Measurements from ENCODE around the gene JMJD8. TPM values are rescaled to one million over a fixed set of nuclear protein-coding genes. Genes with fewer than 3 reads are reported as not detected.
A peak's percentile ranks its signal among the peaks of the same experiment; 100 is the strongest.

The JMJD8 gene
- total RNA-seq, 1 donor from 2014 or later: 26.1 TPM

DNA sequence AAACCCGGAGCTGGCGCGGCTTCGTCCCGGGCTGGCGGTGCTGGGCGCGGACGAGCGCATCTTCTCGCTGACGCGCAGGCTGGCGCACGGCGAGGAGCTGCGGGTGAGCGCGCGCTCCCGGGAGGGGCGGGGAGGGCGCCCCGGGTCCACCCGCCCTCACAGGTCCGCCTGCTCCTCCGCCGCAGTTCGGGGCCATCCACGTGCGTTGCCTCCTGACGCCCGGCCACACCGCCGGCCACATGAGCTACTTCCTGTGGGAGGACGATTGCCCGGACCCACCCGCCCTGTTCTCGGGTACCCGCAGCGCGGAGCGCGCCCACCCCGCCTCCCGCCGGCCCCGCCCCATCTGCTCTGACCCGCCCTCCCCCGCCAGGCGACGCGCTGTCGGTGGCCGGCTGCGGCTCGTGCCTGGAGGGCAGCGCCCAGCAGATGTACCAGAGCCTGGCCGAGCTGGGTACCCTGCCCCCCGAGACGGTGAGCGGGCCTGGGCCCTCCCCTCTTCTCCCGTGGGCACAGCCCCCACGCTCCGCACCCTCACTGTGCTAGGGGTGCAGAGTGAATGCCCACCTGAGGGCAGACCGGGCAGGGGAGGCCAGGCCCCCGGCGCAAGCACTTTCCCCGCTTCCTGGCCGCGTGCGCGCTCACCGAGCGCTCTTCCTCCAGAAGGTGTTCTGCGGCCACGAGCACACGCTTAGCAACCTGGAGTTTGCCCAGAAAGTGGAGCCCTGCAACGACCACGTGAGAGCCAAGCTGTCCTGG is 44.2 kb upstream of the JMJD8 start:
- H3K27ac Mint-ChIP-seq (ENCODE audit: unreplicated experiment): no peak overlapping the region
- no peaks in the 10 kb centered on the region for H3K36me3 Mint-ChIP-seq (ENCODE audit: unreplicated experiment)
- peak overlapping the region; percentile 59 for H3K4me3 Mint-ChIP-seq (ENCODE audit: unreplicated experiment)
- no peaks in the 10 kb centered on the region for H3K9me3 Mint-ChIP-seq (ENCODE audit: unreplicated experiment)
- TF ChIP-seq, protein P1, sequence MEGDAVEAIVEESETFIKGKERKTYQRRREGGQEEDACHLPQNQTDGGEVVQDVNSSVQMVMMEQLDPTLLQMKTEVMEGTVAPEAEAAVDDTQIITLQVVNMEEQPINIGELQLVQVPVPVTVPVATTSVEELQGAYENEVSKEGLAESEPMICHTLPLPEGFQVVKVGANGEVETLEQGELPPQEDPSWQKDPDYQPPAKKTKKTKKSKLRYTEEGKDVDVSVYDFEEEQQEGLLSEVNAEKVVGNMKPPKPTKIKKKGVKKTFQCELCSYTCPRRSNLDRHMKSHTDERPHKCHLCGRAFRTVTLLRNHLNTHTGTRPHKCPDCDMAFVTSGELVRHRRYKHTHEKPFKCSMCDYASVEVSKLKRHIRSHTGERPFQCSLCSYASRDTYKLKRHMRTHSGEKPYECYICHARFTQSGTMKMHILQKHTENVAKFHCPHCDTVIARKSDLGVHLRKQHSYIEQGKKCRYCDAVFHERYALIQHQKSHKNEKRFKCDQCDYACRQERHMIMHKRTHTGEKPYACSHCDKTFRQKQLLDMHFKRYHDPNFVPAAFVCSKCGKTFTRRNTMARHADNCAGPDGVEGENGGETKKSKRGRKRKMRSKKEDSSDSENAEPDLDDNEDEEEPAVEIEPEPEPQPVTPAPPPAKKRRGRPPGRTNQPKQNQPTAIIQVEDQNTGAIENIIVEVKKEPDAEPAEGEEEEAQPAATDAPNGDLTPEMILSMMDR (IDR thresholded peaks at IDR 0.05; ENCODE audit: partially characterized antibody, unreplicated experiment): no peak
- no peaks in the 10 kb centered on the region for H3K4me1 Mint-ChIP-seq (ENCODE audit: low read depth, unreplicated experiment)
- H3K27me3 Mint-ChIP-seq (ENCODE audit: unreplicated experiment): peaks cover 6% of the 10 kb centered on the region
- DNase-seq: peak; percentile 79

DNA sequence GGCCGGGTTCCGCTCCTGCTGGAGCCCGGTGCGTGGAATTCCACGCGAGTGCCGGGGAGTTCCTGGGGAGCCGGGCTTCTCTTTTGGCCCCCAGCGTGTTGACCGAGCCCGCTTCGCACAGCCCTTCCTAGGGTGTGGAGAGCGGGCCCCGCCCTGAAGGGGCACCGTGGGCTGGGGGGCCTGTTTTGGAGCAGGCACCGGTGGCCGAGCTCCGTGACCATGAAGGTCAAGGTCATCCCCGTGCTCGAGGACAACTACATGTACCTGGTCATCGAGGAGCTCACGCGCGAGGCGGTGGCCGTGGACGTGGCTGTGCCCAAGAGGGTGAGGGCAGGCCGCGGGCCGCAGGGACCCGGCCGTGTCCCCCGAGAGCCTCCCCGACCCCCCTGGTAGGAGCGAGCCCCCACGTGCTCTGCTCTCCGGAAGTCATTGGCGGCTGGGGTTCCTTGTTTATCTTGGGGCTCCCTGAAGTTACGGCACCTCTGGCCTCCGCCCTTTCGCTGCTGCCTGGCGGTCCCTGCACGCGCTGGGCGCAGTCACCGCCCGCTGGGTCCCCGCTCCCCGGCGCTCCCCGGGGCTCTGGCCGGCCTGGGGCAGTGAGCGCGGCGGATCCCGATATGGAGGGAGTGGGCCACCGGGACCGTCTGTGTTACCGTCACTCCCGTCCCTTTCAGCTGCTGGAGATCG is 43.3 kb upstream of the JMJD8 start:
- no peaks in the 10 kb centered on the region for H3K9me3 Mint-ChIP-seq (ENCODE audit: unreplicated experiment)
- DNase-seq: no peak

DNA sequence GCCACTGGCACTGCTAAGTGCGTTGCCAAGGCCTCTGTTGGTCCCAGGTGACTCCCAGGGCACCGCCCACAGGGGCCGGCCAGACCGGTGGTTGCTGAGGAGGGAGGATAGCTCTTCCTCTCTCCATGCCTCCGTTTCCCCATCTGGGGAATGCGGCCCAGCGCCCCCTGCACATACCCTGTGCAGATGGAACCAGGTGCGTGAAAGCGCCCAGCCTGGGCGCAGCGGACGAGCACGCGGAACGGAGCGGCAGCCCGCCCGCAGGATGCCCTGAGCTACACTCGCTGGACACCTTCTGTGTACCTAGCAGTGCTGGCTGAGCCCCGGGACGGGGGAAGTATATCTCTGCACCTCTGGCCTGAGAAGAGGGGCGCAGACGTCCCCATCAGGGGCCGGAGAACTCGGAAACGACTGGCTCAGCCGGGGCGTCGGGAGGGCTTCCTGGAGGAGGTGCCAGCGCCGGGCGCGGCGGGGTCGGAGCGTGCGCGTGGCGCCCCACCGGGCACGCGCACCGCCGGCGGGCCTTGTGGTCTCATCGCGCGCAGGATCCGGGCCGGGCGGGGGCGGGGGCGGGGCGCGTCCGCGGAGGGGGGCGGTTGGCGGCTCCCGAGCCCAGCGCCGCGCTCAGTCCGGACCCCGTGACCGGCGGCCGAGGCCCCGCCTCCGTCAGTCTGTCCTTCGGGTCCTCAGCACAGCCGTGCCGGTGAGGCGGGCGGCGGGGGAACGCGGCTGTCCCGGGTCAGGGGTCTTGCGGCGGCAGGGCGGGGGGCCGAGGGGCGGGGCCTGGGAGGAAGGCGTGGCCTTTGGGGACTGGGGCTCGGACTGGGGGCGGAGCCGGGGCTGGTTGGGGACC is 42.5 kb upstream of the JMJD8 start, which contains the start of the genes CCDC78 and HAGHL:
Gene CCDC78, minus strand, starts transcription at position 6 of the 853 bp plus-strand sequence. CDS start 76 bp downstream, outside the sequence.
Gene HAGHL, plus strand, starts transcription at position 669 of the 853 bp plus-strand sequence. CDS start 404 bp downstream, outside the sequence.
- Mint-ChIP-seq H3K27me3 (ENCODE audit: unreplicated experiment) (peaks cover 6% of the 10 kb centered on the region), H3K4me3 (ENCODE audit: unreplicated experiment) (peak within 1 kb of the TSS; percentile 63), H3K36me3 (ENCODE audit: unreplicated experiment) (no peaks in the 10 kb centered on the region), H3K9me3 (ENCODE audit: unreplicated experiment) (no peaks in the 10 kb centered on the region), H3K27ac (ENCODE audit: unreplicated experiment) (no peak within 1 kb of the TSS), H3K4me1 (ENCODE audit: low read depth, unreplicated experiment) (no peaks in the 10 kb centered on the region)
- peak; percentile 79 for DNase-seq
- TF ChIP-seq, protein P1 (IDR thresholded peaks at IDR 0.05; ENCODE audit: partially characterized antibody, unreplicated experiment): no peak

More for the DNA sequence above, 43.3 kb upstream of the JMJD8 start:
- Mint-ChIP-seq H3K4me3 (ENCODE audit: unreplicated experiment) (peak overlapping the region; percentile 52), H3K27ac (ENCODE audit: unreplicated experiment) (no peak overlapping the region), H3K27me3 (ENCODE audit: unreplicated experiment) (peaks cover 6% of the 10 kb centered on the region), H3K36me3 (ENCODE audit: unreplicated experiment) (no peaks in the 10 kb centered on the region), H3K4me1 (ENCODE audit: low read depth, unreplicated experiment) (no peaks in the 10 kb centered on the region)
- TF ChIP-seq, protein P1 (IDR thresholded peaks at IDR 0.05; ENCODE audit: partially characterized antibody, unreplicated experiment): no peak

DNA sequence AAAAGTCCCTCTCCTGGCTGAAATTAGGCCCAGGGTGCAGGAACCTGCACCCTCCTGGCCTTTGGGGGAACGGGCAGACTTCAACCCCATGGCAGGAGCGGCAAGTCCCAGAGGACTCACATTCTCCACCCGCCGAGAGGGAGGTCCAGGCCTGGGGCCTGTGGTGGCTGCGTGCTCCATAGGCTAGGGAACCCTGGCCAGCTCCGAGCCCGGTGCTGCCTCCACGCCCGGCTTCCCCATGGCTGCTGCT is 42.0 kb upstream of the JMJD8 start:
- TF ChIP-seq, protein P1 (IDR thresholded peaks at IDR 0.05; ENCODE audit: partially characterized antibody, unreplicated experiment): no peak
- no peaks in the 10 kb centered on the region for H3K9me3 Mint-ChIP-seq (ENCODE audit: unreplicated experiment)
- H3K36me3 Mint-ChIP-seq (ENCODE audit: unreplicated experiment): no peaks in the 10 kb centered on the region
- H3K27ac Mint-ChIP-seq (ENCODE audit: unreplicated experiment): no peak overlapping the region
- no peaks in the 10 kb centered on the region for H3K4me1 Mint-ChIP-seq (ENCODE audit: low read depth, unreplicated experiment)
- H3K27me3 Mint-ChIP-seq (ENCODE audit: unreplicated experiment): peaks cover 6% of the 10 kb centered on the region
- DNase-seq: no peak
- H3K4me3 Mint-ChIP-seq (ENCODE audit: unreplicated experiment): no peak overlapping the region

All from glutamatergic neuron (in vitro differentiated cells).